ENCODE data around the gene FANCC.

Gene FANCC

GRCh38 chr9:95086564-95086955 lies 230.9 kb downstream of the FANCC start:
- no peak for DNase-seq (ENCODE audit: low read depth in 1 of 2, low spot score in 1 of 2)
- in situ Hi-C loops (cut with HindIII; ENCODE audit: low pct_unique_long_range_greater_than_20kb, low sequenced_read_pairs): no loop called here
- TF ChIP-seq JUND (IDR thresholded peaks at IDR 0.05; ENCODE audit: low read depth): no peak

- no peak for DNase-seq (ENCODE audit: low read depth in 1 of 2, low spot score in 1 of 2)
- TF ChIP-seq JUND (IDR thresholded peaks at IDR 0.05; ENCODE audit: low read depth): no peak
- in situ Hi-C loops (cut with HindIII; ENCODE audit: low pct_unique_long_range_greater_than_20kb, low sequenced_read_pairs): no loop called here
These were observed 231.5 kb downstream of the FANCC start for GRCh38 chr9:95085861-95086563.

- in situ Hi-C loops (cut with HindIII; ENCODE audit: low pct_unique_long_range_greater_than_20kb, low sequenced_read_pairs): no loop called here
- no peak for TF ChIP-seq JUND (IDR thresholded peaks at IDR 0.05; ENCODE audit: low read depth)
- no peak for DNase-seq (ENCODE audit: low read depth in 1 of 2, low spot score in 1 of 2)
These were observed 232.3 kb downstream of the FANCC start for GRCh38 chr9:95085036-95085770.

- TF ChIP-seq JUND (IDR thresholded peaks at IDR 0.05; ENCODE audit: low read depth): no peak
- in situ Hi-C loops (cut with HindIII; ENCODE audit: low pct_unique_long_range_greater_than_20kb, low sequenced_read_pairs): no loop called here
- no peak for DNase-seq (ENCODE audit: low read depth in 1 of 2, low spot score in 1 of 2)
These were observed 233.1 kb downstream of the FANCC start for GRCh38 chr9:95084254-95084934.

- in situ Hi-C loops (cut with HindIII; ENCODE audit: low pct_unique_long_range_greater_than_20kb, low sequenced_read_pairs): no loop called here
- DNase-seq (ENCODE audit: low read depth in 1 of 2, low spot score in 1 of 2): no peak
- no peak for TF ChIP-seq JUND (IDR thresholded peaks at IDR 0.05; ENCODE audit: low read depth)
These were observed 234.3 kb downstream of the FANCC start for GRCh38 chr9:95083086-95083768.

GRCh38 chr9:95082401-95083084 lies 235.0 kb downstream of the FANCC start:
- DNase-seq (ENCODE audit: low read depth in 1 of 2, low spot score in 1 of 2): no peak
- in situ Hi-C loops (cut with HindIII; ENCODE audit: low pct_unique_long_range_greater_than_20kb, low sequenced_read_pairs): no loop called here
- TF ChIP-seq JUND (IDR thresholded peaks at IDR 0.05; ENCODE audit: low read depth): no peak

GRCh38 chr9:95081998-95082397 lies 235.5 kb downstream of the FANCC start:
- TF ChIP-seq JUND (IDR thresholded peaks at IDR 0.05; ENCODE audit: low read depth): no peak
- DNase-seq (ENCODE audit: low read depth in 1 of 2, low spot score in 1 of 2): no peak
- in situ Hi-C loops (cut with HindIII; ENCODE audit: low pct_unique_long_range_greater_than_20kb, low sequenced_read_pairs): no loop called here

GRCh38 chr9:95080961-95081647 lies 236.4 kb downstream of the FANCC start:
- in situ Hi-C loops (cut with HindIII; ENCODE audit: low pct_unique_long_range_greater_than_20kb, low sequenced_read_pairs): no loop called here
- no peak for DNase-seq (ENCODE audit: low read depth in 1 of 2, low spot score in 1 of 2)
- no peak for TF ChIP-seq JUND (IDR thresholded peaks at IDR 0.05; ENCODE audit: low read depth)

GRCh38 chr9:95079461-95079860 lies 238.0 kb downstream of the FANCC start:
- in situ Hi-C loops (cut with HindIII; ENCODE audit: low pct_unique_long_range_greater_than_20kb, low sequenced_read_pairs): no loop called here
- DNase-seq (ENCODE audit: low read depth in 1 of 2, low spot score in 1 of 2): no peak
- no peak for TF ChIP-seq JUND (IDR thresholded peaks at IDR 0.05; ENCODE audit: low read depth)

- in situ Hi-C loops (cut with HindIII; ENCODE audit: low pct_unique_long_range_greater_than_20kb, low sequenced_read_pairs): no loop called here
- TF ChIP-seq JUND (IDR thresholded peaks at IDR 0.05; ENCODE audit: low read depth): no peak
- DNase-seq (ENCODE audit: low read depth in 1 of 2, low spot score in 1 of 2): no peak
These were observed 238.6 kb downstream of the FANCC start for GRCh38 chr9:95078939-95079338.

- DNase-seq (ENCODE audit: low read depth in 1 of 2, low spot score in 1 of 2): no peak
- in situ Hi-C loops (cut with HindIII; ENCODE audit: low pct_unique_long_range_greater_than_20kb, low sequenced_read_pairs): no loop called here
- TF ChIP-seq JUND (IDR thresholded peaks at IDR 0.05; ENCODE audit: low read depth): no peak
These were observed 239.0 kb downstream of the FANCC start for GRCh38 chr9:95078511-95078910.
